ENCODE results near the gene LARP6. TPM values are rescaled to one million over a fixed set of nuclear protein-coding genes. Genes with fewer than 3 reads are reported as not detected.

The LARP6 gene
- polyA plus RNA-seq, 2 of the 4 experiments (the other 2 are of a cell fraction): 57.2 to 158 TPM

DNA sequence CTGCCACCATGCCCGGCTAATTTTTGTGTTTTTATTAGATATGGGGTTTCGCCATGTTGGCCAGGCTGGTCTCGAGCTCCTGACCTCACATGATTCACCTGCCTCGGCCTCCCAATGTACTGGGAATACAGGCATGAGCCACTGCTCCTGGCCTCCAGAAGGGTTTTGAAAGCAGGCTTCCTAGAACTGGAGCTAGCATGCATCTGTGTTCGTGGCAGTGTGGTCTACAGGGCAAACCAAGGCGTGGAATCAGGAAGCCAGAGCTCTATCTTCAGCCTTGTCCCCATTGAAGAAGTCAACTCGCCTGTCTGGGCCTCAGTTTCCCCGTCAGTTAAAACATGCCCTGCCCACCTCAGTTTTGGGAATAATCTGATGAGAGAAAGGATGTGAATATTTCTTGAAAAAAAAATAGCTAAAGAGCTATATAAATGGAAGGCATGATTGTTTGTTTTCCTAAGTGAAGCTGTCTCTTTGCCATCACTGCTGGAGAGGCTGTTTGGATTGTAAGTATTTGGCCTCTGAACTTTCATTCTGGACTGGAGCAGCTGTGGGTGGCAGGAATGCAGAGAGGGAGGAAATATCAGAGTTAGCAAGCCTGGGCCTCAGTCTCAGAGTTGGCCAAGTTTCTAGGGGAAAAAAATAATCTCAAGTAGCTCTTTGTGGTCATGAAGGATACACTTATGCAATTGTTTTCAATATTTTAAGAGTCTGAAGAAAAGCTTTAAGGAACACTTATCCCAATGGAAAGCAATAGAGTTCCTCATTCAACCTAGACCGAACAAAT, 54.1 kb downstream of the LARP6 start:
- no peaks in the 10 kb centered on the region for H3K9me3 ChIP-seq
- H3K4me2 ChIP-seq: peak overlapping the region; percentile 46
- POLR2A ChIA-PET: no interaction called here
- H3K4me3 ChIP-seq: no peak overlapping the region
- H3K4me1 ChIP-seq: peaks cover 38% of the 10 kb centered on the region
- no peak for FAIRE-seq
- CTCF ChIA-PET: interaction anchor here (0.6 to 15.4 kb wide), 12 partner anchors 10 to 658 kb away, joined by 3 to 274 read pairs (median 6); no protein-coding TSS in a partner anchor
- TF ChIP-seq ESRRA (IDR thresholded peaks at IDR 0.05; ENCODE audit: borderline replicate concordance, low read length): no peak
- no peak for TF ChIP-seq JUN (IDR thresholded peaks at IDR 0.05)
- no peak for TF ChIP-seq ZNF302 (CRISPR knock-in tag; IDR thresholded peaks at IDR 0.05)
- TF ChIP-seq KDM5A (IDR thresholded peaks at IDR 0.05): no peak
- TF ChIP-seq CHD4 (IDR thresholded peaks at IDR 0.05; ENCODE audit: borderline replicate concordance): no peak
- TF ChIP-seq TP53 (CRISPR knock-in tag; IDR thresholded peaks at IDR 0.05): no peak
- H3K27ac ChIP-seq: peak overlapping the region; percentile 37 to 93; a peak in 5 of 6 replicates
- peak in 1 of 2 experiments; percentile 18; a peak in 1 of 6 replicates for ATAC-seq
- DNase-seq (ENCODE audit: low read depth in 1 of 2, low spot score in 1 of 2): no peak
- 84% methylated on average over 9 of the region's 9 CpGs for WGBS (ENCODE audit: missing lambda C conversion rate)

DNA sequence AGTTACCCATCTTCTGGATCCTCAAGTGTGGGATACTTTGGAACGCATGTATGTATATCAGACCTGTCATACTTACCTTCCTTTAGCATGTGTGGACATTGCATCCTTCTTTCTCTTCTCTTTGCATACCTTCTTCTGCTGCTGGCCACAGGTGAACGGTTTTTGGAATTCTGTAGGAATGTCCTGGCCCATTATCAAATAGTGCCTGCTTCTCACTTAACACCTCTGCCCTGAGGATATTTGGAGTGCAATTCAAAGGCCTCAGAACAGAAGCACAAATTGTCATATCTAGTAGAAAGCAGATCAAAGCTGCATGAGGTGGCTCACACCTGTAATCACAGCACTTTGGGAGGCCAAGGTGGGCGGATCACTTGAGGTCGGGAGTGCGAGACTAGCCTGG, 56.5 kb downstream of the LARP6 start:
- CTCF ChIA-PET: interaction anchor here (0.9 to 15.4 kb wide), 9 partner anchors 9 to 117 kb away, joined by 3 to 274 read pairs (median 5); no protein-coding TSS in a partner anchor
- ATAC-seq: no peak

DNA sequence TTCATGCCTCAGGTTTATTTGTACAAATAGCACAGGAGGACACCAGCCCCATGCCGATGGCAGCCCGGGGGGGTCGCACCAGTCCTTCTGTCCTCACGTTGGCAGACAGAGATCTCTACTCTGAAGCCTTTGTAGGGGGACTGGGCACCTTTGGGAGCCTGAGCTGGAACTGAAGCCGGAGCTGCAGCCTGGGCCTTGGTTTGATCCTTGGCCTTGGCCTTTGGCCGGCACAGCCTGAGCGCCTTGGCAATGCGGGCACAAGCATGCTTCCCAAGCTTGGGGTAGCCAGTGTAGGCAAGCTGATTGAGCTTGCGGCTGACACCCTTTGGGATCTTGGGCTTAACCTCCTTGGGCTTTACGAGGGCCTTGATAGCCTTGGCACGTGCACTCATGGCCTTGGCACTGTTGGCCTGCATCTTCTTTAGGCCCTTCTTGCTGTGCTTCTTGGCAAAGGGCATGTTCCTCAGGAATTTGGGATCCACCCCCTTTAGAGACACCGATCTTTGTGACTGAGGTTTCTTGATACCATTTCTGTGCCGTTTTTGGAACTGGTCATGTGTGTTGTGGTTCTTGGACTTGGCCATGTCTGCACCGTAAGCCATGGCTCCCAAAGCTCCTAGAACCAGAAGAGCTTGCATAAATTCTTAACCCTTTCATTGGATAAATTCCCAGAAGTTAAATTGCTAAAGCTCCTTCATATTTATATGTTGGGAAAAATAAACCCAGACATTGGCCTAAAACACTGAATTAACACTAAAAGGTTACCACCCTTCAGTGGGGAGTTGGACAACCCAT, 57.2 kb downstream of the LARP6 start:
- no peak for DNase-seq (ENCODE audit: low read depth in 1 of 2, low spot score in 1 of 2)
- Histone ChIP-seq H3K9me3 (no peaks in the 10 kb centered on the region), H3K4me3 (no peak overlapping the region), H3K27ac (peak overlapping the region; percentile 83 to 93; a peak in 4 of 6 replicates), H3K4me1 (peaks cover 59% of the 10 kb centered on the region), H3K4me2 (no peak overlapping the region)
- 93% methylated on average over 14 of the region's 14 CpGs for WGBS (ENCODE audit: missing lambda C conversion rate)
- ChIA-PET CTCF (interaction anchor here (0.9 to 15.4 kb wide), 8 partner anchors 9 to 116 kb away, joined by 3 to 274 read pairs (median 6); no protein-coding TSS in a partner anchor), POLR2A (no interaction called here)
- no peak for FAIRE-seq
- ATAC-seq: no peak
- TF ChIP-seq RCOR1 (IDR thresholded peaks at IDR 0.05; ENCODE audit: low read depth, low read length): no peak
- TF ChIP-seq, protein P1, sequence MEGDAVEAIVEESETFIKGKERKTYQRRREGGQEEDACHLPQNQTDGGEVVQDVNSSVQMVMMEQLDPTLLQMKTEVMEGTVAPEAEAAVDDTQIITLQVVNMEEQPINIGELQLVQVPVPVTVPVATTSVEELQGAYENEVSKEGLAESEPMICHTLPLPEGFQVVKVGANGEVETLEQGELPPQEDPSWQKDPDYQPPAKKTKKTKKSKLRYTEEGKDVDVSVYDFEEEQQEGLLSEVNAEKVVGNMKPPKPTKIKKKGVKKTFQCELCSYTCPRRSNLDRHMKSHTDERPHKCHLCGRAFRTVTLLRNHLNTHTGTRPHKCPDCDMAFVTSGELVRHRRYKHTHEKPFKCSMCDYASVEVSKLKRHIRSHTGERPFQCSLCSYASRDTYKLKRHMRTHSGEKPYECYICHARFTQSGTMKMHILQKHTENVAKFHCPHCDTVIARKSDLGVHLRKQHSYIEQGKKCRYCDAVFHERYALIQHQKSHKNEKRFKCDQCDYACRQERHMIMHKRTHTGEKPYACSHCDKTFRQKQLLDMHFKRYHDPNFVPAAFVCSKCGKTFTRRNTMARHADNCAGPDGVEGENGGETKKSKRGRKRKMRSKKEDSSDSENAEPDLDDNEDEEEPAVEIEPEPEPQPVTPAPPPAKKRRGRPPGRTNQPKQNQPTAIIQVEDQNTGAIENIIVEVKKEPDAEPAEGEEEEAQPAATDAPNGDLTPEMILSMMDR (IDR thresholded peaks at IDR 0.05): no peak
- TF ChIP-seq NPAS2 (CRISPR knock-in tag; IDR thresholded peaks at IDR 0.05; ENCODE audit: borderline replicate concordance): no peak
- TF ChIP-seq, protein P2, sequence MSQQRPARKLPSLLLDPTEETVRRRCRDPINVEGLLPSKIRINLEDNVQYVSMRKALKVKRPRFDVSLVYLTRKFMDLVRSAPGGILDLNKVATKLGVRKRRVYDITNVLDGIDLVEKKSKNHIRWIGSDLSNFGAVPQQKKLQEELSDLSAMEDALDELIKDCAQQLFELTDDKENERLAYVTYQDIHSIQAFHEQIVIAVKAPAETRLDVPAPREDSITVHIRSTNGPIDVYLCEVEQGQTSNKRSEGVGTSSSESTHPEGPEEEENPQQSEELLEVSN (IDR thresholded peaks at IDR 0.05; ENCODE audit: borderline replicate concordance, low read depth): no peak
- TF ChIP-seq, protein P3, sequence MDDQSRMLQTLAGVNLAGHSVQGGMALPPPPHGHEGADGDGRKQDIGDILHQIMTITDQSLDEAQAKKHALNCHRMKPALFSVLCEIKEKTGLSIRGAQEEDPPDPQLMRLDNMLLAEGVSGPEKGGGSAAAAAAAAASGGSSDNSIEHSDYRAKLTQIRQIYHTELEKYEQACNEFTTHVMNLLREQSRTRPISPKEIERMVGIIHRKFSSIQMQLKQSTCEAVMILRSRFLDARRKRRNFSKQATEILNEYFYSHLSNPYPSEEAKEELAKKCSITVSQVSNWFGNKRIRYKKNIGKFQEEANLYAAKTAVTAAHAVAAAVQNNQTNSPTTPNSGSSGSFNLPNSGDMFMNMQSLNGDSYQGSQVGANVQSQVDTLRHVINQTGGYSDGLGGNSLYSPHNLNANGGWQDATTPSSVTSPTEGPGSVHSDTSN (IDR thresholded peaks at IDR 0.05): no peak
- no peak for TF ChIP-seq EP300 (IDR thresholded peaks at IDR 0.05)
- TF ChIP-seq, protein P4, sequence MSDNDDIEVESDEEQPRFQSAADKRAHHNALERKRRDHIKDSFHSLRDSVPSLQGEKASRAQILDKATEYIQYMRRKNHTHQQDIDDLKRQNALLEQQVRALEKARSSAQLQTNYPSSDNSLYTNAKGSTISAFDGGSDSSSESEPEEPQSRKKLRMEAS (IDR thresholded peaks at IDR 0.05): no peak
- no peak for TF ChIP-seq KDM5A (IDR thresholded peaks at IDR 0.05)
- TF ChIP-seq JUN (IDR thresholded peaks at IDR 0.05): no peak
- no peak for TF ChIP-seq CEBPB (IDR thresholded peaks at IDR 0.05)
- TF ChIP-seq MYC (IDR thresholded peaks at IDR 0.05; ENCODE audit: borderline replicate concordance, low read length): no peak
- TF ChIP-seq CHD4 (IDR thresholded peaks at IDR 0.05; ENCODE audit: borderline replicate concordance): no peak

More for the DNA sequence above, 56.5 kb downstream of the LARP6 start:
- POLR2A ChIA-PET: no interaction called here
- TF ChIP-seq POLR2AphosphoS2 (conservative IDR thresholded peaks at IDR 0.05; ENCODE audit: low read length) (no peak), POLR2A (IDR thresholded peaks at IDR 0.05; ENCODE audit: low read length) (no peak), HEYL (CRISPR knock-in tag; IDR thresholded peaks at IDR 0.05) (no peak), RNF2 (IDR thresholded peaks at IDR 0.05; ENCODE audit: borderline replicate concordance, low read depth) (no peak), CBX8 (IDR thresholded peaks at IDR 0.05) (no peak)
- TF ChIP-seq, protein P5, sequence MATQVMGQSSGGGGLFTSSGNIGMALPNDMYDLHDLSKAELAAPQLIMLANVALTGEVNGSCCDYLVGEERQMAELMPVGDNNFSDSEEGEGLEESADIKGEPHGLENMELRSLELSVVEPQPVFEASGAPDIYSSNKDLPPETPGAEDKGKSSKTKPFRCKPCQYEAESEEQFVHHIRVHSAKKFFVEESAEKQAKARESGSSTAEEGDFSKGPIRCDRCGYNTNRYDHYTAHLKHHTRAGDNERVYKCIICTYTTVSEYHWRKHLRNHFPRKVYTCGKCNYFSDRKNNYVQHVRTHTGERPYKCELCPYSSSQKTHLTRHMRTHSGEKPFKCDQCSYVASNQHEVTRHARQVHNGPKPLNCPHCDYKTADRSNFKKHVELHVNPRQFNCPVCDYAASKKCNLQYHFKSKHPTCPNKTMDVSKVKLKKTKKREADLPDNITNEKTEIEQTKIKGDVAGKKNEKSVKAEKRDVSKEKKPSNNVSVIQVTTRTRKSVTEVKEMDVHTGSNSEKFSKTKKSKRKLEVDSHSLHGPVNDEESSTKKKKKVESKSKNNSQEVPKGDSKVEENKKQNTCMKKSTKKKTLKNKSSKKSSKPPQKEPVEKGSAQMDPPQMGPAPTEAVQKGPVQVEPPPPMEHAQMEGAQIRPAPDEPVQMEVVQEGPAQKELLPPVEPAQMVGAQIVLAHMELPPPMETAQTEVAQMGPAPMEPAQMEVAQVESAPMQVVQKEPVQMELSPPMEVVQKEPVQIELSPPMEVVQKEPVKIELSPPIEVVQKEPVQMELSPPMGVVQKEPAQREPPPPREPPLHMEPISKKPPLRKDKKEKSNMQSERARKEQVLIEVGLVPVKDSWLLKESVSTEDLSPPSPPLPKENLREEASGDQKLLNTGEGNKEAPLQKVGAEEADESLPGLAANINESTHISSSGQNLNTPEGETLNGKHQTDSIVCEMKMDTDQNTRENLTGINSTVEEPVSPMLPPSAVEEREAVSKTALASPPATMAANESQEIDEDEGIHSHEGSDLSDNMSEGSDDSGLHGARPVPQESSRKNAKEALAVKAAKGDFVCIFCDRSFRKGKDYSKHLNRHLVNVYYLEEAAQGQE (IDR thresholded peaks at IDR 0.05): no peak
- TF ChIP-seq, protein P4 (IDR thresholded peaks at IDR 0.05): no peak
- peak overlapping the region in 1 of 2 experiments; percentile 93; a peak in 3 of 6 replicates for H3K27ac ChIP-seq
- FAIRE-seq (no peak), DNase-seq (ENCODE audit: low read depth in 1 of 2, low spot score in 1 of 2) (no peak)
- WGBS (ENCODE audit: missing lambda C conversion rate): 92% methylated on average over 5 of the region's 5 CpGs
- H3K4me3 ChIP-seq: no peak overlapping the region
- H3K4me2 ChIP-seq: no peak overlapping the region
- H3K4me1 ChIP-seq: peaks cover 57% of the 10 kb centered on the region
- no peaks in the 10 kb centered on the region for H3K9me3 ChIP-seq
